Activated CD8-positive, alpha-beta T cell treated with anti-CD3 and anti-CD28 coated beads for 36 hours (primary cell): ENCODE results near the gene PHOSPHO2. TPM values are rescaled to one million over a fixed set of nuclear protein-coding genes. Genes with fewer than 3 reads are reported as not detected.

ENCODE experiments used
- ATAC-seq: fragments of 200-7000 bp; cut with Tn5 transposase; one replicate; pipeline ENCODE4 v1.10.0; 2021; ENCODE audit warnings: mild to moderate bottlenecking, moderate library complexity
- CTCF ChIA-PET: fragments of 350-600 bp; sonication (Branson Sonifier 250); formaldehyde crosslinking; loops from one replicate; lab custom pipeline; 2021; ENCODE audit warnings: antibody characterized with exemption; lab: Charles Lee
- POLR2A ChIA-PET: fragments of 350-600 bp; sonication (Branson Sonifier 250); formaldehyde crosslinking; loops from one replicate; lab custom pipeline; 2021; ENCODE audit warnings: antibody characterized with exemption; lab: Charles Lee
- DNase-seq: peaks from one replicate; pipeline ENCODE4 v3.0.0-alpha.2; 2020
- H3K27ac Mint-ChIP-seq: one replicate; pipeline ENCODE4 v1.8.0; 2021; ENCODE audit warnings: mild to moderate bottlenecking, mixed read lengths
- H3K27me3 Mint-ChIP-seq: one replicate; pipeline ENCODE4 v1.8.0; 2021; ENCODE audit warnings: mixed read lengths
- H3K36me3 Mint-ChIP-seq: one replicate; pipeline ENCODE4 v1.8.0; 2021; ENCODE audit warnings: low read depth, mixed read lengths
- H3K4me1 Mint-ChIP-seq: one replicate; pipeline ENCODE4 v1.8.0; 2021; ENCODE audit warnings: low read depth, mixed read lengths
- H3K4me3 Mint-ChIP-seq: one replicate; pipeline ENCODE4 v1.8.0; 2021; ENCODE audit warnings: mild to moderate bottlenecking, moderate library complexity, mixed read lengths
- H3K9me3 Mint-ChIP-seq: one replicate; pipeline ENCODE4 v1.8.0; 2021; ENCODE audit warnings: mixed read lengths
- intact Hi-C: fragments of 100-400 bp; cut with micrococcal nuclease; formaldehyde crosslinking; loops from one replicate; pipeline ENCODE4 v1.10.0; 2022
- total RNA-seq, 2 experiments: library from RNA; stranded (reverse); gene quantifications; one replicate each; pipeline ENCODE4 v1.2.3, GENCODE V29; 2021
- TF ChIP-seq, protein P1 (sequence below): fragments of 200-600 bp; IDR thresholded peaks from one replicate; pipeline ENCODE4 v1.8.0; 2022; ENCODE audit warnings: antibody characterized with exemption, mild to moderate bottlenecking

Gene PHOSPHO2
- total RNA-seq, 2 experiments from 2014 or later = 3.2 to 3.9 TPM

- no peak overlapping the region for H3K4me3 Mint-ChIP-seq
- ChIA-PET POLR2A (no interaction called here), CTCF (interaction anchor here (1.5 kb wide), 1 partner anchor 11 kb away, joined by 4 read pairs; no protein-coding TSS in a partner anchor)
- no peaks in the 10 kb centered on the region for H3K9me3 Mint-ChIP-seq
- peaks cover 6% of the 10 kb centered on the region for H3K27me3 Mint-ChIP-seq
- intact Hi-C loops = no loop called here
- ATAC-seq (no peak), DNase-seq (no peak)
- TF ChIP-seq, protein P1, sequence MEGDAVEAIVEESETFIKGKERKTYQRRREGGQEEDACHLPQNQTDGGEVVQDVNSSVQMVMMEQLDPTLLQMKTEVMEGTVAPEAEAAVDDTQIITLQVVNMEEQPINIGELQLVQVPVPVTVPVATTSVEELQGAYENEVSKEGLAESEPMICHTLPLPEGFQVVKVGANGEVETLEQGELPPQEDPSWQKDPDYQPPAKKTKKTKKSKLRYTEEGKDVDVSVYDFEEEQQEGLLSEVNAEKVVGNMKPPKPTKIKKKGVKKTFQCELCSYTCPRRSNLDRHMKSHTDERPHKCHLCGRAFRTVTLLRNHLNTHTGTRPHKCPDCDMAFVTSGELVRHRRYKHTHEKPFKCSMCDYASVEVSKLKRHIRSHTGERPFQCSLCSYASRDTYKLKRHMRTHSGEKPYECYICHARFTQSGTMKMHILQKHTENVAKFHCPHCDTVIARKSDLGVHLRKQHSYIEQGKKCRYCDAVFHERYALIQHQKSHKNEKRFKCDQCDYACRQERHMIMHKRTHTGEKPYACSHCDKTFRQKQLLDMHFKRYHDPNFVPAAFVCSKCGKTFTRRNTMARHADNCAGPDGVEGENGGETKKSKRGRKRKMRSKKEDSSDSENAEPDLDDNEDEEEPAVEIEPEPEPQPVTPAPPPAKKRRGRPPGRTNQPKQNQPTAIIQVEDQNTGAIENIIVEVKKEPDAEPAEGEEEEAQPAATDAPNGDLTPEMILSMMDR = no peak
- H3K4me1 Mint-ChIP-seq = no peaks in the 10 kb centered on the region
- no peak overlapping the region for H3K27ac Mint-ChIP-seq
- no peaks in the 10 kb centered on the region for H3K36me3 Mint-ChIP-seq
Measured at GRCh38 chr2:169664600-169664977, 29.7 kb upstream of the PHOSPHO2 start.

GRCh38 chr2:169664978-169665930, 29.0 kb upstream of the PHOSPHO2 start:
- no peak for DNase-seq
- ATAC-seq = no peak

GRCh38 chr2:169667583-169667982, 26.7 kb upstream of the PHOSPHO2 start:
- TF ChIP-seq, protein P1 = no peak
- intact Hi-C loops = no loop called here
- Mint-ChIP-seq H3K27me3 (peaks cover 2% of the 10 kb centered on the region), H3K4me1 (no peaks in the 10 kb centered on the region), H3K9me3 (no peaks in the 10 kb centered on the region), H3K27ac (no peak overlapping the region), H3K4me3 (no peak overlapping the region), H3K36me3 (no peaks in the 10 kb centered on the region)
- DNase-seq (no peak), ATAC-seq (no peak)
- CTCF ChIA-PET = interaction anchor here (0.6 to 1.3 kb wide), 2 partner anchors 100 to 216 kb away, joined by 3 to 4 read pairs; no protein-coding TSS in a partner anchor
- POLR2A ChIA-PET = no interaction called here

More at GRCh38 chr2:169664978-169665930, 29.0 kb upstream of the PHOSPHO2 start:
- Mint-ChIP-seq H3K36me3 (no peaks in the 10 kb centered on the region), H3K27me3 (peaks cover 6% of the 10 kb centered on the region), H3K4me3 (no peak overlapping the region), H3K27ac (no peak overlapping the region), H3K4me1 (no peaks in the 10 kb centered on the region), H3K9me3 (no peaks in the 10 kb centered on the region)
- intact Hi-C loops = no loop called here
- ChIA-PET CTCF (interaction anchor here (1.5 kb wide), 1 partner anchor 12 kb away, joined by 4 read pairs; no protein-coding TSS in a partner anchor), POLR2A (no interaction called here)
- TF ChIP-seq, protein P1 = no peak

DNA sequence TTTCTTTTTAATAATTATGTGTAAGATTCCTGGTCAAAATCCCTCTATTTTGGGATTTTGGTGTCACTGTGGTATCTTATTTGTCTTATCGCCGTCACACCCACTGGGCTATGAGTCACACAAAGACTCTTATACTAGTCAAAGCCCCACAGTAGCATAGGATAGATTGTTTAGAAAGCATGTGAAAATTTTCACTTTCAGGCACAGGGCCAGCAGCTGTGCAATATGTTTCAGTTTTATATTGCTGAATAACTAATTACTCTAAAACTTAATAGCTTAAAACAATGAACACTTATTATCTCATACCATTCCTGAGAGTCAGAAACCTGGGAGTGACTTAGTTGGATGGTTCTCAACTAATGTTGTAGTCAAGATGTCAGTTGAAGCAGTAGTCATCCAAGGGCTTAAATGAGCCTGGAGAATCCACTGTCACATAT, 24.0 kb upstream of the PHOSPHO2 start:
- intact Hi-C loops = no loop called here
- no peaks in the 10 kb centered on the region for H3K9me3 Mint-ChIP-seq
- no peak for ATAC-seq
- no peak for DNase-seq
- H3K27me3 Mint-ChIP-seq = peaks cover 9% of the 10 kb centered on the region
- ChIA-PET POLR2A (no interaction called here), CTCF (no interaction called here)
- H3K36me3 Mint-ChIP-seq = no peaks in the 10 kb centered on the region
- TF ChIP-seq, protein P1 = no peak
- H3K27ac Mint-ChIP-seq = no peak overlapping the region
- no peaks in the 10 kb centered on the region for H3K4me1 Mint-ChIP-seq
- H3K4me3 Mint-ChIP-seq = no peak overlapping the region

GRCh38 chr2:169670937-169671336, 23.3 kb upstream of the PHOSPHO2 start:
- no peak overlapping the region for H3K4me3 Mint-ChIP-seq
- POLR2A ChIA-PET = no interaction called here
- H3K4me1 Mint-ChIP-seq = no peaks in the 10 kb centered on the region
- ATAC-seq (no peak), DNase-seq (no peak)
- no peak overlapping the region for H3K27ac Mint-ChIP-seq
- peaks cover 9% of the 10 kb centered on the region for H3K27me3 Mint-ChIP-seq
- TF ChIP-seq, protein P1 = no peak
- intact Hi-C loops = no loop called here
- H3K9me3 Mint-ChIP-seq = no peaks in the 10 kb centered on the region
- no peaks in the 10 kb centered on the region for H3K36me3 Mint-ChIP-seq
- CTCF ChIA-PET = no interaction called here
